ENCODE data around the gene FIBCD1.

The FIBCD1 gene

GRCh38 chr9:130938652-130939404 is at the start of gene FIBCD1:
FIBCD1 (minus strand) TSS chr9:130939247; CDS start chr9:130938607, 640 bp downstream.
- no peak for DNase-seq (ENCODE audit: low spot score)

- no peak for DNase-seq (ENCODE audit: low spot score)
These were observed 49.3 kb upstream of the FIBCD1 start for GRCh38 chr9:130988400-130988747.

- DNase-seq (ENCODE audit: low spot score), result no peak
These were observed 48.8 kb upstream of the FIBCD1 start for GRCh38 chr9:130987738-130988399.

- DNase-seq (ENCODE audit: low spot score), result no peak
These were observed 48.0 kb upstream of the FIBCD1 start for GRCh38 chr9:130987054-130987453.

GRCh38 chr9:130986356-130986965 is 47.4 kb upstream of the FIBCD1 start:
- no peak for DNase-seq (ENCODE audit: low spot score)

GRCh38 chr9:130985606-130986162 is 46.6 kb upstream of the FIBCD1 start:
- no peak for DNase-seq (ENCODE audit: low spot score)

GRCh38 chr9:130985029-130985428 is 46.0 kb upstream of the FIBCD1 start:
- DNase-seq (ENCODE audit: low spot score), result no peak

GRCh38 chr9:130984521-130984920 is 45.5 kb upstream of the FIBCD1 start:
- no peak for DNase-seq (ENCODE audit: low spot score)

GRCh38 chr9:130983970-130984369 is 44.9 kb upstream of the FIBCD1 start:
- no peak for DNase-seq (ENCODE audit: low spot score)

- no peak for DNase-seq (ENCODE audit: low spot score)
These were observed 44.3 kb upstream of the FIBCD1 start for GRCh38 chr9:130983359-130983670.

GRCh38 chr9:130982636-130983358 is 43.8 kb upstream of the FIBCD1 start:
- DNase-seq (ENCODE audit: low spot score), result no peak

- DNase-seq (ENCODE audit: low spot score), result no peak
These were observed 42.7 kb upstream of the FIBCD1 start for GRCh38 chr9:130981756-130982137.

GRCh38 chr9:130981002-130981755 is 42.1 kb upstream of the FIBCD1 start:
- DNase-seq (ENCODE audit: low spot score), result no peak

GRCh38 chr9:130980526-130980925 is 41.5 kb upstream of the FIBCD1 start:
- no peak for DNase-seq (ENCODE audit: low spot score)

- DNase-seq (ENCODE audit: low spot score), result no peak
These were observed 40.7 kb upstream of the FIBCD1 start for GRCh38 chr9:130979591-130980385.

GRCh38 chr9:130977811-130978221 is 38.8 kb upstream of the FIBCD1 start:
- DNase-seq (ENCODE audit: low spot score), result no peak

GRCh38 chr9:130975932-130976841 is 37.1 kb upstream of the FIBCD1 start:
- DNase-seq (ENCODE audit: low spot score), result no peak

GRCh38 chr9:130975156-130975555 is 36.1 kb upstream of the FIBCD1 start:
- DNase-seq (ENCODE audit: low spot score), result no peak

- DNase-seq (ENCODE audit: low spot score), result no peak
These were observed 35.6 kb upstream of the FIBCD1 start for GRCh38 chr9:130974697-130975096.
